Caco-2 (cell line): ENCODE measurements around the gene PGC. TPM values are rescaled to one million over a fixed set of nuclear protein-coding genes. Genes with fewer than 3 reads are reported as not detected.

Experiments used
- BruUV-seq: library from RNA; stranded (reverse); fragments of 400-500 nt; replicated peaks from 2 replicates; lab custom pipeline; 2021; lab: Mats Ljungman, UMichigan
- CTCF ChIA-PET: fragments of 300-600 bp; sonication (Branson Sonifier 250); formaldehyde crosslinking; loops from one replicate; lab custom pipeline; 2022; ENCODE audit warnings: antibody characterized with exemption; lab: Charles Lee
- POLR2A ChIA-PET: fragments of 300-600 bp; sonication (Branson Sonifier 250); formaldehyde crosslinking; loops from one replicate; lab custom pipeline; 2022; ENCODE audit warnings: antibody characterized with exemption; lab: Charles Lee
- DNase-seq, 2 experiments: peaks; one replicate each; pipeline versions ENCODE4 v3.0.0 to v3.0.0-alpha.2; 2020 to 2022
- H3K27me3 ChIP-seq: replicated peaks from 2 replicates; pipeline ENCODE4 v1.6.0; 2011; ENCODE audit warnings: low read length; ENCODE audit not compliant: control insufficient read depth, insufficient read depth
- H3K36me3 ChIP-seq: 2 replicates; pipeline ENCODE4 v1.5.1; 2011; ENCODE audit warnings: low read length; ENCODE audit not compliant: control insufficient read depth, insufficient read depth
- H3K4me1 ChIP-seq: fragments of 250-450 bp; sonication (Bioruptor Pico); 2 replicates; pipeline ENCODE4 v1.5.1; 2020; ENCODE audit warnings: mild to moderate bottlenecking
- H3K4me3 ChIP-seq: 2 replicates; pipeline ENCODE4 v1.5.1; 2011; ENCODE audit warnings: low read depth, mild to moderate bottlenecking, control low read depth, low read length
- H3K9me3 ChIP-seq: fragments of 250-450 bp; sonication (Bioruptor Pico); 2 replicates; pipeline ENCODE4 v1.5.1; 2020; ENCODE audit warnings: mild to moderate bottlenecking, moderate library complexity
- H3K27ac Mint-ChIP-seq: one replicate; pipeline ENCODE4 v1.8.0; 2022; ENCODE audit warnings: mixed read lengths; ENCODE audit not compliant: unreplicated experiment
- H3K27me3 Mint-ChIP-seq: one replicate; pipeline ENCODE4 v1.8.0; 2022; ENCODE audit warnings: mixed read lengths; ENCODE audit not compliant: insufficient read depth, unreplicated experiment
- H3K36me3 Mint-ChIP-seq: one replicate; pipeline ENCODE4 v1.8.0; 2022; ENCODE audit warnings: mild to moderate bottlenecking, mixed read lengths; ENCODE audit not compliant: insufficient read depth, unreplicated experiment
- H3K4me1 Mint-ChIP-seq: one replicate; pipeline ENCODE4 v1.8.0; 2022; ENCODE audit warnings: low read depth, mixed read lengths; ENCODE audit not compliant: unreplicated experiment
- H3K4me3 Mint-ChIP-seq: one replicate; pipeline ENCODE4 v1.8.0; 2022; ENCODE audit warnings: mild to moderate bottlenecking, moderate library complexity, mixed read lengths; ENCODE audit not compliant: unreplicated experiment
- H3K9me3 Mint-ChIP-seq: one replicate; pipeline ENCODE4 v1.8.0; 2022; ENCODE audit warnings: mixed read lengths; ENCODE audit not compliant: unreplicated experiment
- CTCF ChIP-seq, 2 experiments: fragments of 200-600 bp in 1 of 2; IDR thresholded peaks; 1 replicate in 1 of 2; 2 replicates in 1 of 2; pipeline versions ENCODE4 v1.5.1 to v1.8.0; 2011 to 2022; ENCODE audit warnings: antibody characterized with exemption in 1 of 2, control low read depth in 1 of 2, inconsistent platforms in 1 of 2, low read depth in 1 of 2, low read length in 1 of 2, mild to moderate bottlenecking in 1 of 2, moderate library complexity in 1 of 2; ENCODE audit not compliant: insufficient read depth in 1 of 2, severe bottlenecking in 1 of 2, unreplicated experiment in 1 of 2
- intact Hi-C: fragments of 100-400 bp; cut with micrococcal nuclease; formaldehyde crosslinking; loops from one replicate; pipeline ENCODE4 v1.10.0; 2022; ENCODE audit not compliant: unreplicated experiment
- total RNA-seq: library from RNA; stranded (reverse); gene quantifications from 2 replicates; pipeline ENCODE4 v1.2.3, GENCODE V29; 2022

PGC gene
- total RNA-seq, 1 experiment from 2014 or later = 12.2 TPM

DNA sequence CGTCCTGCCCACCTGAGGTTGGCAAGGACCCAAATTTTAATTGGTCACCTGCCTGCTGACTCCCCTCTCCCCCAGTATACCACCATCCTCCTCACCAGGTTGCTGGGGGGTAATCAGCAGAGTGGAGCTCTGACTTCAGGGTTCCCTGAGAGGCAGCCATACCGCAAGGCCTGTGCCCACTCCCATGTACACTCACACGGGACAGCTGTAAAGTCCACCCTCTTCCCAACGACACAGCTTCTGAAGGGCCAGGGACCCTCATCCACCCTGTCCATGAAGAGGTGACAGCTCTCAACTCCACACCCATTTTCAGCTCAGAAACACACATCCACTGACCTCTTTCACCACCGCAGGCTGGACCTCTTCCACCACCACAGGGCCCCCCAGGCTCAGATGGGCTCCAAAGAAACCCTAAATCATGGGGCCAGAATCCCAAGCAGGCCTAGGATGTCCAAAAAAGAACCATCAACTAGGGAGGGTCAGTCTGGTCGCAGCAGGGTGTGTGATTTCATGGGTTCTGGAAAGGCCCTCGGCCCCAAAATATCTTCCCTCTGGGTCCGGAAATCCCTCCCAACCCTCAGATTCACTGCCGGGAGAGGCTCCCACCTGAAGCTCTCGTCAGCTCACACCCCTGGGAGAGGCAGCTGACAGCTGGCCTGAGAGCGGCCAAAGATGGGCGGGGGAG lies 41.7 kb downstream of the PGC start:
- intact Hi-C loops = no loop called here
- no peaks in the 10 kb centered on the region for H3K36me3 Mint-ChIP-seq
- no peaks in the 10 kb centered on the region for H3K9me3 Mint-ChIP-seq
- Histone ChIP-seq H3K4me1 (no peaks in the 10 kb centered on the region), H3K9me3 (no peaks in the 10 kb centered on the region), H3K4me3 (no peak overlapping the region), H3K27me3 (no peaks in the 10 kb centered on the region), H3K36me3 (no peaks in the 10 kb centered on the region)
- no peaks in the 10 kb centered on the region for H3K4me1 Mint-ChIP-seq
- CTCF ChIA-PET = interaction anchor here (0.6 kb wide), 2 partner anchors 28 to 271 kb away, joined by 3 read pairs; no protein-coding TSS in a partner anchor
- TF ChIP-seq CTCF (IDR thresholded peaks at IDR 0.05; ENCODE audit: insufficient read depth in 1 of 2, low read depth in 1 of 2, low read length in 1 of 2, severe bottlenecking in 1 of 2, unreplicated experiment in 1 of 2) = no peak
- no peak overlapping the region for H3K4me3 Mint-ChIP-seq
- no peak for DNase-seq
- no peaks in the 10 kb centered on the region for H3K27me3 Mint-ChIP-seq
- BruUV-seq = no TSS peak
- POLR2A ChIA-PET = no interaction called here
- no peak overlapping the region for H3K27ac Mint-ChIP-seq

GRCh38 chr6:41704656-41705310 lies 42.4 kb downstream of the PGC start:
- H3K9me3 Mint-ChIP-seq = no peaks in the 10 kb centered on the region
- no peak for TF ChIP-seq CTCF (IDR thresholded peaks at IDR 0.05; ENCODE audit: insufficient read depth in 1 of 2, low read depth in 1 of 2, low read length in 1 of 2, severe bottlenecking in 1 of 2, unreplicated experiment in 1 of 2)
- Histone ChIP-seq H3K27me3 (no peaks in the 10 kb centered on the region), H3K4me1 (no peaks in the 10 kb centered on the region), H3K9me3 (no peaks in the 10 kb centered on the region), H3K4me3 (no peak overlapping the region), H3K36me3 (no peaks in the 10 kb centered on the region)
- CTCF ChIA-PET = interaction anchor here (0.6 kb wide), 2 partner anchors 29 to 271 kb away, joined by 3 read pairs; no protein-coding TSS in a partner anchor
- no TSS peak for BruUV-seq
- H3K36me3 Mint-ChIP-seq = no peaks in the 10 kb centered on the region
- H3K4me1 Mint-ChIP-seq = no peaks in the 10 kb centered on the region
- no peaks in the 10 kb centered on the region for H3K27me3 Mint-ChIP-seq
- no peak overlapping the region for H3K27ac Mint-ChIP-seq
- intact Hi-C loops = no loop called here
- no peak overlapping the region for H3K4me3 Mint-ChIP-seq
- no peak for DNase-seq
- POLR2A ChIA-PET = no interaction called here

DNA sequence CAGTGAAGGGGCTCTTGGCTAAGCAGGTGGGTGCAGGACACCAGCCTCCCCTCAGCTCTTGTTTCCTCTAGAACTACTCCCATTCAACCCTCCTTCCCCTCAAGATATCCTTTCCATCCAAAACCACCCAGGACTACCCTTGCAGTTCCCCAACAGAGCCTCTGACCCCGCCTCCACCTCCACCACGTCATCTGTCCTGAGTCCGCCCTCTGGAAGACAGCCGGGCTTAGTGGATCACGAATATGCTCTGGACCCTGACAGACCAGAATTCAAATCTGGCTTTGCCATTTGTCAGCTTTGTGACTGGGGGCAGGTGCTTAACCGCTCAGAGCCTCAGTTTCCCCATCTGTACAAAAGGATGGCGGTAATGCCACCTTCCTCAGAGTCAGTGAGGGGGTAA lies 43.2 kb downstream of the PGC start:
- Mint-ChIP-seq H3K27me3 (no peaks in the 10 kb centered on the region), H3K36me3 (no peaks in the 10 kb centered on the region), H3K4me1 (no peaks in the 10 kb centered on the region), H3K27ac (no peak overlapping the region), H3K4me3 (no peak overlapping the region), H3K9me3 (no peaks in the 10 kb centered on the region)
- Histone ChIP-seq H3K4me3 (no peak overlapping the region), H3K4me1 (no peaks in the 10 kb centered on the region), H3K9me3 (no peaks in the 10 kb centered on the region), H3K36me3 (no peaks in the 10 kb centered on the region), H3K27me3 (no peaks in the 10 kb centered on the region)
- DNase-seq = no peak
- TF ChIP-seq CTCF (IDR thresholded peaks at IDR 0.05; ENCODE audit: insufficient read depth in 1 of 2, low read depth in 1 of 2, low read length in 1 of 2, severe bottlenecking in 1 of 2, unreplicated experiment in 1 of 2) = no peak
- no TSS peak for BruUV-seq
- ChIA-PET CTCF (no interaction called here), POLR2A (no interaction called here)
- intact Hi-C loops = no loop called here
